ENCODE results near the gene TBK1.

- TF ChIP-seq POLR2AphosphoS5 (IDR thresholded peaks at IDR 0.05; ENCODE audit: insufficient read depth in 1 of 2, low read depth in 1 of 2): no peak
- TF ChIP-seq CTCF (IDR thresholded peaks at IDR 0.05): no peak
- no peak for TF ChIP-seq POLR2A (IDR thresholded peaks at IDR 0.05)
Observed at GRCh38 chr12:64430886-64431285, 21.0 kb upstream of the TBK1 start.
